Measurements from ENCODE around the gene RSRC1. TPM values are rescaled to one million over a fixed set of nuclear protein-coding genes. Genes with fewer than 3 reads are reported as not detected.

Gene RSRC1
- total and polyA plus RNA-seq, 7 donors: 12.9 to 27.2 (median 19.7) TPM

DNA sequence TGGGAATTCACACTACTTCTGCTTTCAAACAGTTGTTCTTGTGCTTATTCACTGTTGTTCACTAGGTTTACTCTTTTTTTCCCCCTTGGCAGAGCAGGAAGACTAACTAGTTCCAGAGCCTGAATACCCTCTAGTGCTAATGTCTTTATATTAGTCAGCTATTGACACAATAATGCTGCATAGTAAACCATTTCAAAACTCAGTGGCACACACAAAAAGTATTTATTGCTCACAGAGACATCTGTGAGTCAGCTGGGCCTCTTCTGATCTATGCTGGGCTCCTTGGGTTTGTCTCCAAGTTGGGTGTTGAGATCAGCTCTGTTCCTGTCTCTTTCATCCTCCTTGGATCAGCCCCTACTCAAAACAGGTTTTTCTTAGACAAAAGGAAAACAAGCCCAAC is 51.1 kb downstream of the RSRC1 start:
- Histone ChIP-seq H3K4me1 (no peaks in the 10 kb centered on the region), H3K36me3 (ENCODE audit: insufficient read depth in 1 of 2, low read depth in 1 of 2) (no peaks in the 10 kb centered on the region), H3K27ac (no peak overlapping the region), H3K4me3 (no peak overlapping the region), H3K9me3 (no peaks in the 10 kb centered on the region), H3K27me3 (ENCODE audit: insufficient read depth in 3 of 3, low read length in 2 of 3) (no peaks in the 10 kb centered on the region)
- intact Hi-C loops (cut with DNase I): no loop called here
- ATAC-seq (peak in 2 of 4 donors; percentile 40), DNase-seq (no peak)
- TF ChIP-seq, protein P1, sequence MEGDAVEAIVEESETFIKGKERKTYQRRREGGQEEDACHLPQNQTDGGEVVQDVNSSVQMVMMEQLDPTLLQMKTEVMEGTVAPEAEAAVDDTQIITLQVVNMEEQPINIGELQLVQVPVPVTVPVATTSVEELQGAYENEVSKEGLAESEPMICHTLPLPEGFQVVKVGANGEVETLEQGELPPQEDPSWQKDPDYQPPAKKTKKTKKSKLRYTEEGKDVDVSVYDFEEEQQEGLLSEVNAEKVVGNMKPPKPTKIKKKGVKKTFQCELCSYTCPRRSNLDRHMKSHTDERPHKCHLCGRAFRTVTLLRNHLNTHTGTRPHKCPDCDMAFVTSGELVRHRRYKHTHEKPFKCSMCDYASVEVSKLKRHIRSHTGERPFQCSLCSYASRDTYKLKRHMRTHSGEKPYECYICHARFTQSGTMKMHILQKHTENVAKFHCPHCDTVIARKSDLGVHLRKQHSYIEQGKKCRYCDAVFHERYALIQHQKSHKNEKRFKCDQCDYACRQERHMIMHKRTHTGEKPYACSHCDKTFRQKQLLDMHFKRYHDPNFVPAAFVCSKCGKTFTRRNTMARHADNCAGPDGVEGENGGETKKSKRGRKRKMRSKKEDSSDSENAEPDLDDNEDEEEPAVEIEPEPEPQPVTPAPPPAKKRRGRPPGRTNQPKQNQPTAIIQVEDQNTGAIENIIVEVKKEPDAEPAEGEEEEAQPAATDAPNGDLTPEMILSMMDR (IDR thresholded peaks at IDR 0.05): no peak

DNA sequence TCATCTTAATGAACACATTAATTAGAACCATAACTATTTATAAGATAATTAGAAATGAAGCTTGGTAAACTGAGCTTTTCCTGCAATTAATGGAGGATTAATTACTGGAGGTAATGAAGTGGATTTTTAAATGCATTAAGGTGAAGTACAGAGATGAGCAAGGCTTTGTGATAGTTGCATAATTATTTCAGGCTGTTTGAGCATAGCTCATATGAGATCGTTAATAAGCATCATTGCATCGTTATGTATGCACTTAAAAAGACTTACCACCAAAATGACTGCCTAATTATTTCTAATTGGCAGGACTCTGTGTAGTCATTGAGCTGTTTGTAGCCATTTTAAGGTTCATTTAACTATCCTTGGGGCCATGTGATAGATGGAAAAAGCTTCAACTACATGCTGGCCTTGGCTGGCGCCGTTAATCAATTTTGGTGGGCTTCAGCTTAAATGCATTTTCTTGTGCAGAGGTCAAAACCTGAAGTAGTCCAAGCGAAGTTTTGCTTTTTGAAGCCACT is 55.3 kb downstream of the RSRC1 start:
- no peaks in the 10 kb centered on the region for H3K4me1 ChIP-seq
- ATAC-seq (no peak), DNase-seq (no peak)
- intact Hi-C loops (cut with DNase I): no loop called here
- no peak overlapping the region for H3K4me3 ChIP-seq
- TF ChIP-seq, protein P1 (IDR thresholded peaks at IDR 0.05): no peak
- H3K27me3 ChIP-seq (ENCODE audit: insufficient read depth in 3 of 3, low read length in 2 of 3): no peaks in the 10 kb centered on the region
- no peaks in the 10 kb centered on the region for H3K36me3 ChIP-seq (ENCODE audit: insufficient read depth in 1 of 2, low read depth in 1 of 2)
- no peak overlapping the region for H3K27ac ChIP-seq
- H3K9me3 ChIP-seq: no peaks in the 10 kb centered on the region
- WGBS, 3 donors: 92 to 94% (median 93%) methylated on average over 5 of the region's 5 CpGs

DNA sequence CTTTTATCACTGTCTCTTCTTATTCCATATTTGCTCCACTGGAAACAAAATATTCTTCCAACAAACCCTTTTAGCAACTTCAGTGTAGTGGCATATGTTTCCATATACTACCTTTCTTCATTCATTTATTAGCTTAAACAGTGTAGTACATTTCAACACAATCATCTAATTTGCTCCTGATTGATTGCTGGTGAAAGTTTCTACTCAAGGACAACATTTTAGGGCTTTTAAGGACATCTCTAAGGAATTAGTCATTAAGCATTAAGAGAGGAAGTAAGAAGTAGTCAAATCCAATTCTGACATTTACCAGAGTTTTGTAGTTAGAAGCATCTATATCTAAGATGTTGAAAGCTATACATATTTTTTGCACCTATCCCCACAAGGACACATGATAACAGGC is 55.8 kb downstream of the RSRC1 start:
- DNase-seq: no peak
- H3K36me3 ChIP-seq (ENCODE audit: insufficient read depth in 1 of 2, low read depth in 1 of 2): no peaks in the 10 kb centered on the region
- H3K9me3 ChIP-seq: no peaks in the 10 kb centered on the region
- intact Hi-C loops (cut with DNase I): no loop called here
- TF ChIP-seq, protein P1 (IDR thresholded peaks at IDR 0.05): no peak
- no peak overlapping the region for H3K27ac ChIP-seq
- ATAC-seq: no peak
- no peaks in the 10 kb centered on the region for H3K27me3 ChIP-seq (ENCODE audit: insufficient read depth in 3 of 3, low read length in 2 of 3)
- no peaks in the 10 kb centered on the region for H3K4me1 ChIP-seq
- no peak overlapping the region for H3K4me3 ChIP-seq

DNA sequence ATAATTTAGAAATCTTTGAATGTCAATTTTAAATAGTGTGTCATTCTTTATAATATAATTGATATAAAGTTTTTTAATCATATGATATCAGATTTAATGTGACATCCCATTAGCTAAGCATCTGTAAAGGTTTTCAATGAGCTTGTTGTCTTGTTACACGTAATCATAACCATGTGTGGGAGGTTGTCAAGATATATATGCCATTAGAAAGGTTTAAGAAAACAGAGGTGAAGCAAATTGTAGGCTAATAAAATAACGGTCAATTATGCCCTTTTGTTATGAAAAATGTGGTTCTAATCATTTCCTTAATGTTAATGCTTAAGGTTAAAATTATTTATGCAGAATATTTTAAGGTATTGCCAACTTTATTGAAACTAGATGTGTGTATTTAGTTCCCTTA is 56.3 kb downstream of the RSRC1 start:
- Histone ChIP-seq H3K27ac (no peak overlapping the region), H3K4me3 (no peak overlapping the region), H3K9me3 (no peaks in the 10 kb centered on the region), H3K27me3 (ENCODE audit: insufficient read depth in 3 of 3, low read length in 2 of 3) (no peaks in the 10 kb centered on the region), H3K36me3 (ENCODE audit: insufficient read depth in 1 of 2, low read depth in 1 of 2) (no peaks in the 10 kb centered on the region), H3K4me1 (no peaks in the 10 kb centered on the region)
- DNase-seq: no peak
- ATAC-seq: no peak
- intact Hi-C loops (cut with DNase I): no loop called here
- 88 to 92% (median 92%) methylated on average over 2 of the region's 2 CpGs for WGBS, 3 donors
- TF ChIP-seq, protein P1 (IDR thresholded peaks at IDR 0.05): no peak
